Measurements from ENCODE around the gene TPK1. TPM values are rescaled to one million over a fixed set of nuclear protein-coding genes. Genes with fewer than 3 reads are reported as not detected.

Gene TPK1
- total RNA-seq, 1 experiment from 2014 or later, result 3.3 TPM

DNA sequence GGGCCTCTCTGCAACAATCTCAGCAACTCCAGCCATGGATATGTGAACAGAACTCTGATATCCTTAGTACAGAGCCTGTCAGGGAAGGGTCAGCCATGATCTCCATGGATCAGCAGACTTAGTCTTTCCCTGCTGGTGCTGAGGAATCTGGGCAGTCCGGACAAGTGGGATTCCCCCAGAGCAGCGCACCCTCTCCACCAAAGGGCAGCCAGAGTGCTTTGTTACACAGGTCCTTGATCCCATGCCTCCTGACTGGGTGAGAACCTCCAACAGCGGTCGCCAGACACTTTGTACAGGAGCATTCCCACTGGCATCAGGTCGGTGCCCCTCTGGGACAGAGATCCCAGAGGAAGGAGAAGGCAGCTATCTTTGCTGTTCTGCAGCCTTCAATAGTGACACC is 38.9 kb downstream of the TPK1 start:
- DNase-seq (ENCODE audit: low read depth, low spot score), result no peak
- TF ChIP-seq, protein P1, sequence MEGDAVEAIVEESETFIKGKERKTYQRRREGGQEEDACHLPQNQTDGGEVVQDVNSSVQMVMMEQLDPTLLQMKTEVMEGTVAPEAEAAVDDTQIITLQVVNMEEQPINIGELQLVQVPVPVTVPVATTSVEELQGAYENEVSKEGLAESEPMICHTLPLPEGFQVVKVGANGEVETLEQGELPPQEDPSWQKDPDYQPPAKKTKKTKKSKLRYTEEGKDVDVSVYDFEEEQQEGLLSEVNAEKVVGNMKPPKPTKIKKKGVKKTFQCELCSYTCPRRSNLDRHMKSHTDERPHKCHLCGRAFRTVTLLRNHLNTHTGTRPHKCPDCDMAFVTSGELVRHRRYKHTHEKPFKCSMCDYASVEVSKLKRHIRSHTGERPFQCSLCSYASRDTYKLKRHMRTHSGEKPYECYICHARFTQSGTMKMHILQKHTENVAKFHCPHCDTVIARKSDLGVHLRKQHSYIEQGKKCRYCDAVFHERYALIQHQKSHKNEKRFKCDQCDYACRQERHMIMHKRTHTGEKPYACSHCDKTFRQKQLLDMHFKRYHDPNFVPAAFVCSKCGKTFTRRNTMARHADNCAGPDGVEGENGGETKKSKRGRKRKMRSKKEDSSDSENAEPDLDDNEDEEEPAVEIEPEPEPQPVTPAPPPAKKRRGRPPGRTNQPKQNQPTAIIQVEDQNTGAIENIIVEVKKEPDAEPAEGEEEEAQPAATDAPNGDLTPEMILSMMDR (IDR thresholded peaks at IDR 0.05), result no peak
- Histone ChIP-seq H3K36me3 (ENCODE audit: control insufficient read depth, insufficient read depth, low read length) (no peaks in the 10 kb centered on the region), H3K27ac (ENCODE audit: low read length) (no peak overlapping the region), H3K9me3 (ENCODE audit: control insufficient read depth, insufficient read depth, low read depth, low read length) (no peaks in the 10 kb centered on the region), H3K4me1 (ENCODE audit: control insufficient read depth, insufficient read depth, low read length) (no peaks in the 10 kb centered on the region), H3K4me3 (ENCODE audit: low read depth in 2 of 2, low read length in 2 of 2) (no peak overlapping the region), H3K27me3 (ENCODE audit: control insufficient read depth, insufficient read depth, low read length) (no peaks in the 10 kb centered on the region)
- in situ Hi-C loops (cut with HindIII; ENCODE audit: low pct_unique_long_range_greater_than_20kb, low sequenced_read_pairs) (no loop called here), intact Hi-C loops (cut with micrococcal nuclease; ENCODE audit: unreplicated experiment) (no loop called here)
- no peak for ATAC-seq
- CTCF ChIA-PET, result no interaction called here
- no TSS peak for BruUV-seq (replicated peaks)
- POLR2A ChIA-PET, result no interaction called here

DNA sequence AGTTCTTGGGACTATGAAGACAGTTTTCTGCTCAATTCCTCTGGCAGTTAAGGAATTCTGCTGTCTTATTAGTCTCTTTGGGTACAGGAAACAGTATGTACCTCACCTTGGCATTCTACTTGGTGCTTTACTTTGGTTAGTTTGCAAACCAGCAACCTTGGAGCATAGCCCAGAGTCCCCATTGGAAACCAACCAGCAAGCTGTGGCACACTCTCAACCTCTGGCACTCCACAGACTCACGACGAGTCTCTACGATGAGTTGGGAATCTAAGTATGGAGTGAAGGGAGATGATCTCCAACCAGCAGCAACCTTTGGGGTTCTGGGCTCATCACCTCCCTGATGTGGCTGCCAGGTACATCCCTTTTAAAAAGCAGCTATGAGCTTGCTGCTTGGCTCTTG is 43.8 kb downstream of the TPK1 start:
- CTCF ChIA-PET, result no interaction called here

More for the DNA sequence above, 43.8 kb downstream of the TPK1 start:
- TF ChIP-seq, protein P1 (IDR thresholded peaks at IDR 0.05), result no peak
- TF ChIP-seq SIN3A (IDR thresholded peaks at IDR 0.05; ENCODE audit: borderline replicate concordance, insufficient read depth, low read depth, low read length) (no peak), POLR2AphosphoS5 (IDR thresholded peaks at IDR 0.05; ENCODE audit: low read depth, low read length) (no peak), TCF7L2 (IDR thresholded peaks at IDR 0.05; ENCODE audit: low read depth, low read length) (no peak)
- TF ChIP-seq, protein P2, sequence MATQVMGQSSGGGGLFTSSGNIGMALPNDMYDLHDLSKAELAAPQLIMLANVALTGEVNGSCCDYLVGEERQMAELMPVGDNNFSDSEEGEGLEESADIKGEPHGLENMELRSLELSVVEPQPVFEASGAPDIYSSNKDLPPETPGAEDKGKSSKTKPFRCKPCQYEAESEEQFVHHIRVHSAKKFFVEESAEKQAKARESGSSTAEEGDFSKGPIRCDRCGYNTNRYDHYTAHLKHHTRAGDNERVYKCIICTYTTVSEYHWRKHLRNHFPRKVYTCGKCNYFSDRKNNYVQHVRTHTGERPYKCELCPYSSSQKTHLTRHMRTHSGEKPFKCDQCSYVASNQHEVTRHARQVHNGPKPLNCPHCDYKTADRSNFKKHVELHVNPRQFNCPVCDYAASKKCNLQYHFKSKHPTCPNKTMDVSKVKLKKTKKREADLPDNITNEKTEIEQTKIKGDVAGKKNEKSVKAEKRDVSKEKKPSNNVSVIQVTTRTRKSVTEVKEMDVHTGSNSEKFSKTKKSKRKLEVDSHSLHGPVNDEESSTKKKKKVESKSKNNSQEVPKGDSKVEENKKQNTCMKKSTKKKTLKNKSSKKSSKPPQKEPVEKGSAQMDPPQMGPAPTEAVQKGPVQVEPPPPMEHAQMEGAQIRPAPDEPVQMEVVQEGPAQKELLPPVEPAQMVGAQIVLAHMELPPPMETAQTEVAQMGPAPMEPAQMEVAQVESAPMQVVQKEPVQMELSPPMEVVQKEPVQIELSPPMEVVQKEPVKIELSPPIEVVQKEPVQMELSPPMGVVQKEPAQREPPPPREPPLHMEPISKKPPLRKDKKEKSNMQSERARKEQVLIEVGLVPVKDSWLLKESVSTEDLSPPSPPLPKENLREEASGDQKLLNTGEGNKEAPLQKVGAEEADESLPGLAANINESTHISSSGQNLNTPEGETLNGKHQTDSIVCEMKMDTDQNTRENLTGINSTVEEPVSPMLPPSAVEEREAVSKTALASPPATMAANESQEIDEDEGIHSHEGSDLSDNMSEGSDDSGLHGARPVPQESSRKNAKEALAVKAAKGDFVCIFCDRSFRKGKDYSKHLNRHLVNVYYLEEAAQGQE (IDR thresholded peaks at IDR 0.05; ENCODE audit: insufficient read depth in 1 of 2, low read depth in 2 of 2, low read length in 1 of 2), result no peak
- no peaks in the 10 kb centered on the region for H3K36me3 ChIP-seq (ENCODE audit: control insufficient read depth, insufficient read depth, low read length)
- no TSS peak for BruUV-seq (replicated peaks)
- intact Hi-C loops (cut with micrococcal nuclease; ENCODE audit: unreplicated experiment), result no loop called here
- in situ Hi-C loops (cut with HindIII; ENCODE audit: low pct_unique_long_range_greater_than_20kb, low sequenced_read_pairs), result no loop called here
- no peaks in the 10 kb centered on the region for H3K9me3 ChIP-seq (ENCODE audit: control insufficient read depth, insufficient read depth, low read depth, low read length)
- POLR2A ChIA-PET, result no interaction called here
- no peak overlapping the region for H3K27ac ChIP-seq (ENCODE audit: low read length)
- no peaks in the 10 kb centered on the region for H3K4me1 ChIP-seq (ENCODE audit: control insufficient read depth, insufficient read depth, low read length)
- DNase-seq (ENCODE audit: low read depth, low spot score), result no peak
- ATAC-seq, result no peak
- H3K27me3 ChIP-seq (ENCODE audit: control insufficient read depth, insufficient read depth, low read length), result no peaks in the 10 kb centered on the region
- no peak overlapping the region for H3K4me3 ChIP-seq (ENCODE audit: low read depth in 2 of 2, low read length in 2 of 2)

Measured in Panc1 (cell line).